Adrenal gland (tissue), 5 donors: Measurements from ENCODE around the gene CETN1.

Experiments used
- CTCF ChIP-seq, 6 experiments: fragments of 450-650 bp in 4 of 6; fragments of 200-600 bp in 2 of 6; sonication (generic) in 1 of 6; IDR thresholded peaks; 1 replicate in 5 of 6; 2 replicates in 1 of 6; pipeline versions ENCODE4 v1.5.1 to v1.8.0; 2016 to 2021; ENCODE audit warnings: antibody characterized with exemption in 6 of 6, mild to moderate bottlenecking in 2 of 6, moderate library complexity in 1 of 6
- POLR2A ChIP-seq, 2 donors: fragments of 450-650 bp; IDR thresholded peaks; one replicate each; pipeline ENCODE4 v1.6.1; 2017; ENCODE audit warnings: antibody characterized with exemption in 2 of 2, mild to moderate bottlenecking in 2 of 2, moderate library complexity in 1 of 2
- donor health status: DM: no; HTN: no; CAD: no.

- no peak for TF ChIP-seq CTCF (IDR thresholded peaks at IDR 0.05)
- no peak for TF ChIP-seq POLR2A (IDR thresholded peaks at IDR 0.05)
These were observed 46.1 kb upstream of the CETN1 start for GRCh38 chr18:533995-534601.
